RWPE1 (cell line): ENCODE data around the gene CTSA.

ENCODE experiments used
- CTCF ChIA-PET: fragments of 350-600 bp; sonication (Branson Sonifier 250); formaldehyde crosslinking; extraction: SDS; loops from one replicate; lab custom pipeline; 2021; lab: Yijun Ruan, JAX
- POLR2A ChIA-PET: fragments of 400-600 bp; formaldehyde crosslinking; extraction: SDS; loops from one replicate; lab custom pipeline; 2020; ENCODE audit warnings: antibody characterized with exemption; ENCODE audit not compliant: low non-redundant PET; lab: Yijun Ruan, JAX
- DNase-seq: peaks from one replicate; pipeline ENCODE4 v3.0.0; 2012; ENCODE audit warnings: low spot score
- H3K27ac ChIP-seq: fragments of 450-650 bp; 2 replicates; pipeline ENCODE4 v1.5.1; 2017
- TF ChIP-seq, protein P1 (sequence below): fragments of 450-650 bp; conservative IDR thresholded peaks from 2 replicates; pipeline ENCODE4 v1.5.1; 2017; ENCODE audit warnings: low read depth, mild to moderate bottlenecking

Gene CTSA

DNA sequence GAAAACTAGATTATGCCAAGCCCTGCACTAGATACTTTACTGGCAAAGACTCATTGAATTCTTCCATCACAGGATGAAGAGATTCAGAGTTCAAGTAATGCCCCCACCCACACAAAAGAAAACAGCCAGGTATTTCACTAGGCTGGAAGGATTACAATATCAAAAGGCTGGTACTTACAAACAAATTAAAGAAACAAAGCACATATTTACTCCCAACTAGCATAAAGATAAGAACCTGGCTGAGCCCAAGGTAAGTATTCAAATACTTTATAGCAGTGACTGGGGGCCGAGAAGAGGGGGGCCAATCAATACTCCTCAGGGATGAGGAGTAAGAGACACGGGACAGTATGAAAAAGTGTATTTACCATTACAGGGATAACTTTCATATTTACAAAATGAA is 37.7 kb upstream of the CTSA start:
- DNase-seq = no peak
- TF ChIP-seq, protein P1, sequence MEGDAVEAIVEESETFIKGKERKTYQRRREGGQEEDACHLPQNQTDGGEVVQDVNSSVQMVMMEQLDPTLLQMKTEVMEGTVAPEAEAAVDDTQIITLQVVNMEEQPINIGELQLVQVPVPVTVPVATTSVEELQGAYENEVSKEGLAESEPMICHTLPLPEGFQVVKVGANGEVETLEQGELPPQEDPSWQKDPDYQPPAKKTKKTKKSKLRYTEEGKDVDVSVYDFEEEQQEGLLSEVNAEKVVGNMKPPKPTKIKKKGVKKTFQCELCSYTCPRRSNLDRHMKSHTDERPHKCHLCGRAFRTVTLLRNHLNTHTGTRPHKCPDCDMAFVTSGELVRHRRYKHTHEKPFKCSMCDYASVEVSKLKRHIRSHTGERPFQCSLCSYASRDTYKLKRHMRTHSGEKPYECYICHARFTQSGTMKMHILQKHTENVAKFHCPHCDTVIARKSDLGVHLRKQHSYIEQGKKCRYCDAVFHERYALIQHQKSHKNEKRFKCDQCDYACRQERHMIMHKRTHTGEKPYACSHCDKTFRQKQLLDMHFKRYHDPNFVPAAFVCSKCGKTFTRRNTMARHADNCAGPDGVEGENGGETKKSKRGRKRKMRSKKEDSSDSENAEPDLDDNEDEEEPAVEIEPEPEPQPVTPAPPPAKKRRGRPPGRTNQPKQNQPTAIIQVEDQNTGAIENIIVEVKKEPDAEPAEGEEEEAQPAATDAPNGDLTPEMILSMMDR = no peak
- CTCF ChIA-PET = no interaction called here
- H3K27ac ChIP-seq = no peak overlapping the region
- POLR2A ChIA-PET = no interaction called here

DNA sequence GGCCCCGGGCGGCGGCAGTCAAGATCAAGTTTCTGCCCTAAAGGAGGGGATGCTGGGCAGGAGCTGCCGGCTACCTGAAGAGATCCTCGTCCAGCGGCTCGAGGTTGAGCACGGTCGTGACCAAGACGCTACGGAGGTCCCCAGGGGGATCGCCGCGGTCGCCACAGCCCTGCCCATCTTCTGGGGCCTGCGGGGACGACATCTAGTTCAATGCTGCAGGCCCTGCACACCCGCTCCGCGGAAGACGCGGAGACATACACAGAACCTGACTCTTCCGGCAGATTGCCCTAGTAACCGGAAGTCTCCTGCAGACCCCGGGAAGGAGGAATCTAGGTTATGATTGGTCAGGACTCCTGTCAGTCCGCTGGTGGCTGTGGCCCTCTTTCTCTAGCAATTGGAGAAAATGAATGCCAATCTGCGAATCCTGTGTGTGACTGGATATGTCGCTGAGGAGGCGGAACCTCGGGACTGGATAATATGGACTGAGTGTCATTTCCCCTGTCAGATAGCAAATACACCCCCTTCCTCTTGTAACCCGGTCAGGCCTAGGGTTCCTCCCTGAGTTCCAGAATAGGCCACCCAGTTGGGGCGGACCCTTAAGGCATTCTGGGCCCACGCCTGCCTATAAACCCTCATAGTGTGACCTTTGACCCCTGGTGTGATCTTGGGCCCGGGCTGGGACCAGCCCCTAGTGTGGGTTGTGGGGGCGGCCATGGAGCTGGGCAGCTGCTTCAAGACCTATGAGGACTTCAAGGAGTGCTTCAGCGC is 33.8 kb upstream of the CTSA start, which contains the start of the genes ACOT8 and ZSWIM3:
Gene ACOT8, minus strand, starts transcription at position 279 of the 768 bp plus-strand sequence. Its CDS starts 77 bp downstream, at position 202.
Gene ZSWIM3, plus strand, starts transcription at position 501 of the 768 bp plus-strand sequence. Its CDS starts 212 bp downstream, at position 713.
- peak; percentile 100 for DNase-seq
- TF ChIP-seq, protein P1 = no peak
- H3K27ac ChIP-seq = peak within 1 kb of the TSS; percentile 73
- CTCF ChIA-PET = interaction anchor here (0.5 to 1.0 kb wide), 4 partner anchors 15 to 549 kb away, joined by 3 read pairs; partner anchors contain the start of gene ELMO2
- POLR2A ChIA-PET = interaction anchor here (0.8 to 1.3 kb wide), 2 partner anchors 23 to 28 kb away, joined by 4 to 5 read pairs; no protein-coding TSS in a partner anchor

DNA sequence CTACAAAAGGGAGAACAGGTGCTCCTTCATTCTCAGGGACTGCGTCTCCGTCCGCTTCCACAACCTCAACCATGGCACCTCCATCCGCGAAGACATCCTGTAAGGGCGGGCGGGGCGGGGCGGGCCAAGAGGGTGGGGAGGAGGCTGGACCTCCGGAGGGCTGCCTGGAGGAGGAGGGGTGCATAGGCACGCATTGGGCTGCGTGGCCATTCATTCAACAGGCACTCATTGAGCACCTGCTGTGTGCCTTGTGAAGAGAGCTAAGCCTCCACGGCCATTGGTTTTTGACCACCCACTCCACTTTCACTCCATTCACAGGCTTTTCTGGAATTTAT is 33.3 kb upstream of the CTSA start:
- TF ChIP-seq, protein P1 = no peak
- POLR2A ChIA-PET = interaction anchor here (0.6 kb wide), 1 partner anchor 9 kb away, joined by 3 read pairs; no protein-coding TSS in a partner anchor
- peak; percentile 65 for DNase-seq
- peak overlapping the region; percentile 73 for H3K27ac ChIP-seq
- CTCF ChIA-PET = interaction anchor here (0.9 kb wide), 1 partner anchor 14 kb away, joined by 3 read pairs; no protein-coding TSS in a partner anchor

DNA sequence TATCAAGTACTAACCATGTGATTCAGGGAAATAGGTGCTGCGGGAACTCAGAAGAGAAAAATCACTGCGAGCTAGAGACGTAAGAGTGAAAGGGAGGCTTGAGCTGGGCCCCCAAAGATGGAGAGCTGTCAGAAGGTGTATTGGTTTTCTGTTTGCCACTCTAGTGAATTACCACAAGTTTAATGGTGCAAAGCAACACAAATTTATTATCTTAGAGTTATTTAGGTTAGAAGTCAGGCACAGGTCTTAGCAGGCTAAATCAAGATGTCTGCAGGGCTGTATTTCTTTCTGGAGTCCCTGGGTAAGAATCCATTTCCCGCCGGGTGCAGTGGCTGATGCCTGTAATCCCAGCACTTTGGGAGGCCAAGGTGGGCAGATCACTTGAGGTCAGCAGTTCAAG is 31.2 kb upstream of the CTSA start:
- H3K27ac ChIP-seq = no peak overlapping the region
- no peak for DNase-seq
- POLR2A ChIA-PET = no interaction called here
- TF ChIP-seq, protein P1 = no peak
- CTCF ChIA-PET = no interaction called here

DNA sequence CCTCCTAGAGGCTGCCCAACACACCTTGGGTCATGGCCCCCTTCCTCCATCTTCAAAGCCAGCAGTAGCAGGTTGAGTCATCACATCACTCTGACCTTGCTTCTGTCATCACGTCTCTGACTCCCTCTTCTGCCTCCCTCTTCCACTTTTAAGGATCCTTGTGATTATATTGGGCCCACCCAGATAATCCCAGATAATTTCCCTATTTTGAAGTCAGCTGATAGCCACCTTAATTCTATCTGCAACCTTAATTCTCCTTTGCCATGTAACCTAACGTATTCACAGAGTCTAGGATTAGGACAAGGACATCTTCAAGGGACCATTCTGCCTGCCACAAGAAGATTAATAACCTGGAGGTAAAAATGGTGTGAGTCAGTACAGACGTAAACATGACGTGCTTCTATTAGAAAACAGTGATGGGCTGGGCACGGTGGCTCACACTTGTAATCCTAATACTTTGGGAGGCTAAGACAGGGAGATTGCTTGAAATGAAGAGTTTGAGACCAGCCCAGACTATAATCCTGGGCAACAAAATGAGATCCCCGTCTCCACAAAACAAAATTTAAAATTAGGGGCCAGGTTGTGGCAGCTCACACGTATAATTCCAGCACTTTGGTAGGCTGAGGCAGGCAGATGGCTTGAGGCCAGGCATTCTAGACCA is 30.4 kb upstream of the CTSA start:
- no peak overlapping the region for H3K27ac ChIP-seq
- no peak for DNase-seq
- ChIA-PET POLR2A (no interaction called here), CTCF (no interaction called here)
- TF ChIP-seq, protein P1 = no peak

DNA sequence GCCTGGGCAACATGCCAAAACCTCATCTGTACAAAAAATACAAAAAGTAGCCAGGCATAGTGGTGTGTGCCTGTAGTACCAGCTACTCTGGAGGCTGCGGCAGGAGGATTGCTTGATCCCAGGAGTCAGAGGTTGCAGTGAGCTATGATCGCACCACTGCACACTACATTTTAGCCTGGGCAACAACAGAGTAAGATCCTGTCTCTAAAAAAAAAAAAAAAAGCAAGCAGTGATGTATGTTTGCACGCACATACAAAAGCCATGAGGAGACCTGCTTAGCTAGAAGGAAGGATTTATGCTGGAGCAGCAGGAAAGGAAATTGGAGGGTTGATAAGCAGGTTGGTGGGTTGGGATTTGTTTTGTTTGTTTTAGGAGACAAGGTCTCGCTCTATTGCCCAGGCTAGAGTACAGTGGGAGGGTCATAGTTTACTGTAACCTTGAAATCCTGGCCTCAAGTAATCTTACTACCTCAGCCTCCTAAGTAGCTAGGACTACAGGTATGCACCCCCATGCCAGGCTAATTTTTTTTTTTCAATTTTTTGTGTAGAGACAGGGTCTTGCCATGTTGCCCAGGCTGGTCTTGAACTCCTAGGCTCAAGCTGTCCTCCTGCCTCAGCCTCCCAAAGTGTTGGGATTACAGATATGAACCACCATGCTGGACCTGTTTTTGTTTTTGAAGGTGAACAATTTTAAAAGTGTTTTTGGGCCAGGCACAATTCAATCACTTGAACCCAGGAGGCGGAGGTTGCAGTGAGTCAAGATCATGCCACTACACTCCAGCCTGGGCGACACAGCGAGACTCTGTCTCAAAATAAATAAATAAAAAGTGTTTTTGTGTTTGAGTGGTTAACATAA is 29.7 kb upstream of the CTSA start:
- H3K27ac ChIP-seq = no peak overlapping the region
- ChIA-PET CTCF (interaction anchor here (0.5 kb wide), 1 partner anchor 52 kb away, joined by 4 read pairs; no protein-coding TSS in a partner anchor), POLR2A (interaction anchor here (0.6 to 1.1 kb wide), 2 partner anchors 19 to 153 kb away, joined by 3 to 7 read pairs; no protein-coding TSS in a partner anchor)
- DNase-seq = no peak
- TF ChIP-seq, protein P1 = no peak
